Activated B cell treated with CpG ODN at 0.5 μM for 24 hours (primary cell): ENCODE results near the gene PROS1. TPM values are rescaled to one million over a fixed set of nuclear protein-coding genes. Genes with fewer than 3 reads are reported as not detected.
"Not testable (repeated sequence)": the region's sequence is repeated elsewhere in the genome, so short reads cannot be mapped to it uniquely, and the experiment has no call there.

Experiments
- ATAC-seq: fragments of 200-7000 bp; cut with Tn5 transposase; one replicate; pipeline ENCODE4 v1.10.0; 2021; ENCODE audit warnings: low read depth, mild to moderate bottlenecking, moderate library complexity
- CTCF ChIA-PET: fragments of 350-600 bp; sonication (Branson Sonifier 250); formaldehyde crosslinking; loops from one replicate; lab custom pipeline; 2021; ENCODE audit warnings: antibody characterized with exemption; lab: Charles Lee
- POLR2A ChIA-PET: fragments of 350-600 bp; sonication (Branson Sonifier 250); formaldehyde crosslinking; loops from one replicate; lab custom pipeline; 2021; ENCODE audit warnings: antibody characterized with exemption; lab: Charles Lee
- DNase-seq: peaks from one replicate; pipeline ENCODE4 v3.0.0; 2022
- H3K27ac Mint-ChIP-seq: one replicate; pipeline ENCODE4 v1.8.0; 2020; ENCODE audit warnings: mixed read lengths
- H3K27me3 Mint-ChIP-seq: one replicate; pipeline ENCODE4 v1.8.0; 2021; ENCODE audit warnings: mixed read lengths
- H3K36me3 Mint-ChIP-seq: one replicate; pipeline ENCODE4 v1.8.0; 2021; ENCODE audit warnings: low read depth, mixed read lengths
- H3K4me1 Mint-ChIP-seq: one replicate; pipeline ENCODE4 v1.8.0; 2021; ENCODE audit warnings: mixed read lengths
- H3K4me3 Mint-ChIP-seq: one replicate; pipeline ENCODE4 v1.8.0; 2020; ENCODE audit warnings: mild to moderate bottlenecking, mixed read lengths
- H3K9me3 Mint-ChIP-seq: one replicate; pipeline ENCODE4 v1.8.0; 2020; ENCODE audit warnings: mixed read lengths
- CTCF ChIP-seq: fragments of 200-600 bp; IDR thresholded peaks from one replicate; pipeline ENCODE4 v1.8.0; 2022; ENCODE audit warnings: antibody characterized with exemption, mild to moderate bottlenecking
- intact Hi-C: fragments of 100-400 bp; cut with micrococcal nuclease; formaldehyde crosslinking; loops from one replicate; pipeline ENCODE4 v1.15.1; 2024
- total RNA-seq: library from RNA; stranded (reverse); gene quantifications from 2 replicates; pipeline ENCODE4 v1.2.3, GENCODE V29; 2022

Gene PROS1
- total RNA-seq, 1 donor from 2014 or later: not detected

- CTCF ChIA-PET: no interaction called here
- intact Hi-C loops: no loop called here
- no peak for DNase-seq
- Mint-ChIP-seq H3K4me1 (no peaks in the 10 kb centered on the region), H3K4me3 (no peak overlapping the region), H3K36me3 (no peaks in the 10 kb centered on the region), H3K27me3 (no peaks in the 10 kb centered on the region), H3K9me3 (no peaks in the 10 kb centered on the region), H3K27ac (no peak overlapping the region)
- ATAC-seq: no peak
- no peak for TF ChIP-seq CTCF
- POLR2A ChIA-PET: no interaction called here
Measured at GRCh38 chr3:93861017-93861416, 112.7 kb downstream of the PROS1 start.

- POLR2A ChIA-PET: no interaction called here
- Mint-ChIP-seq H3K4me1 (no peaks in the 10 kb centered on the region), H3K27ac (no peak overlapping the region), H3K4me3 (no peak overlapping the region), H3K36me3 (no peaks in the 10 kb centered on the region), H3K27me3 (no peaks in the 10 kb centered on the region), H3K9me3 (no peaks in the 10 kb centered on the region)
- CTCF ChIA-PET: no interaction called here
- DNase-seq: no peak
- intact Hi-C loops: no loop called here
- ATAC-seq: no peak
- TF ChIP-seq CTCF: no peak
Measured at GRCh38 chr3:93855401-93855800, 118.3 kb downstream of the PROS1 start.

- intact Hi-C loops, CTCF ChIA-PET, H3K4me1 Mint-ChIP-seq, DNase-seq, H3K36me3 Mint-ChIP-seq, H3K27me3 Mint-ChIP-seq, H3K9me3 Mint-ChIP-seq, H3K27ac Mint-ChIP-seq, ATAC-seq, H3K4me3 Mint-ChIP-seq, POLR2A ChIA-PET: not testable (repeated sequence)
Measured at GRCh38 chr3:93852228-93852627, 121.5 kb downstream of the PROS1 start.

- Mint-ChIP-seq H3K36me3 (no peaks in the 10 kb centered on the region), H3K9me3 (peaks cover 3% of the 10 kb centered on the region), H3K27me3 (no peaks in the 10 kb centered on the region), H3K4me3 (no peak overlapping the region), H3K27ac (no peak overlapping the region), H3K4me1 (peaks cover 2% of the 10 kb centered on the region)
- ChIA-PET CTCF (no interaction called here), POLR2A (no interaction called here)
- intact Hi-C loops: no loop called here
- TF ChIP-seq CTCF: no peak
- ATAC-seq: no peak
- DNase-seq: no peak
Measured at GRCh38 chr3:93843981-93844380, 129.7 kb downstream of the PROS1 start.

- H3K9me3 Mint-ChIP-seq, H3K4me3 Mint-ChIP-seq, H3K27ac Mint-ChIP-seq, CTCF ChIA-PET, ATAC-seq, H3K27me3 Mint-ChIP-seq, H3K36me3 Mint-ChIP-seq, POLR2A ChIA-PET, DNase-seq, intact Hi-C loops, H3K4me1 Mint-ChIP-seq: not testable (repeated sequence)
Measured at GRCh38 chr3:93839193-93839592, 134.5 kb downstream of the PROS1 start.

Other genes with a start within 250 kb of the PROS1 start
- gene ARL13B, start 6.3 kb upstream of the PROS1 start, total RNA-seq: 9.9 and 12.1 TPM in 2 replicates
- not detected in 2 replicates for gene STX19, start 54.7 kb upstream of the PROS1 start, total RNA-seq
- gene DHFR2, start 89.0 kb upstream of the PROS1 start, total RNA-seq: 4.3 and 5.0 TPM in 2 replicates
- gene NSUN3, start 89.2 kb upstream of the PROS1 start, total RNA-seq: 18.1 and 20.8 TPM in 2 replicates